BE2C (cell line): Measurements from ENCODE around the gene FNBP1L.

ENCODE experiments used
- DNase-seq: peaks from one replicate; pipeline ENCODE4 v3.0.0-alpha.2; 2020
- H3K27me3 ChIP-seq: fragments of 250-450 bp; sonication (Bioruptor Pico); 2 replicates; pipeline ENCODE4 v1.5.1; 2020; ENCODE audit warnings: mild to moderate bottlenecking
- H3K36me3 ChIP-seq: fragments of 250-450 bp; sonication (Bioruptor Pico); 2 replicates; pipeline ENCODE4 v1.5.1; 2020; ENCODE audit warnings: mild to moderate bottlenecking
- H3K4me1 ChIP-seq: fragments of 250-450 bp; sonication (Bioruptor Pico); 2 replicates; pipeline ENCODE4 v1.5.1; 2020
- H3K4me3 ChIP-seq: 2 replicates; pipeline ENCODE4 v1.5.1; 2011; ENCODE audit warnings: low read depth, low read length
- H3K9me3 ChIP-seq: fragments of 250-450 bp; sonication (Bioruptor Pico); 2 replicates; pipeline ENCODE4 v1.5.1; 2020
- CTCF ChIP-seq: IDR thresholded peaks from 2 replicates; pipeline ENCODE4 v1.5.1; 2012; ENCODE audit warnings: mild to moderate bottlenecking, low read depth, low read length

FNBP1L gene

GRCh38 chr1:93603106-93603505, 155.2 kb downstream of the FNBP1L start:
- Histone ChIP-seq H3K27me3 (no peaks in the 10 kb centered on the region), H3K4me1 (peaks cover 32% of the 10 kb centered on the region), H3K4me3 (no peak overlapping the region), H3K36me3 (no peaks in the 10 kb centered on the region), H3K9me3 (no peaks in the 10 kb centered on the region)
- DNase-seq: no peak
- no peak for TF ChIP-seq CTCF

DNA sequence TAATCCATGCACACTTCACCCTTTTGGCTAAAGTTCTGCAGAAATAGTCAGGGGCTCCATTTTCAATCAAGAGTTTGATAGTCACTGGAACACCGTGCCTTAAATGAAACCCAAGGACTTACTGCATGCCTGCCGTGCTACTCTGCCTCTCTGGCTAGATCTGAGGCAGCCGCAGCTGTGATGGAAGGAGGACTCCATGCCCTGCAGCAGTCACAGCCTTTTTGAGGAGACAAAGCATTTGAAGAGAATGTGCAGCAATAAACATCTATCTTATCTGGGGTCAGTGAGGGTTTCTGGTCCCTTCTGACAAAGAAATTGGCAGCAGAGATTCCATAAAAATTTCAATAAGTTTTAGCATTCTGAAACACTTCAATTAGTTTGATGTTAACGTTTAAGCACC, 155.7 kb downstream of the FNBP1L start:
- Histone ChIP-seq H3K4me1 (peaks cover 30% of the 10 kb centered on the region), H3K9me3 (no peaks in the 10 kb centered on the region), H3K36me3 (no peaks in the 10 kb centered on the region), H3K4me3 (no peak overlapping the region), H3K27me3 (no peaks in the 10 kb centered on the region)
- DNase-seq: no peak
- TF ChIP-seq CTCF: no peak
